ENCODE measurements around the gene TUFT1. TPM values are rescaled to one million over a fixed set of nuclear protein-coding genes. Genes with fewer than 3 reads are reported as not detected.

TUFT1 gene
- total RNA-seq, 1 donor: 16.3 TPM

- no peak overlapping the region for H3K27ac ChIP-seq (ENCODE audit: low read depth, low read length)
- DNase-seq (ENCODE audit: insufficient read length, low spot score, missing footprints): no peak
- H3K79me2 ChIP-seq (ENCODE audit: insufficient read depth, low read length): no peaks in the 10 kb centered on the region
- no peak for TF ChIP-seq CTCF (IDR thresholded peaks at IDR 0.05; ENCODE audit: extremely low read depth, low read depth, low read length)
- H3K4me3 ChIP-seq (ENCODE audit: insufficient read depth, low read length): no peak overlapping the region
- H3K36me3 ChIP-seq (ENCODE audit: insufficient read depth, low read length): no peaks in the 10 kb centered on the region
- peaks cover 7% of the 10 kb centered on the region for H3K4me1 ChIP-seq (ENCODE audit: insufficient read depth, low read length)
- no peak overlapping the region for H3K4me2 ChIP-seq (ENCODE audit: insufficient read depth, low read length)
- no peak overlapping the region for H2AFZ ChIP-seq (ENCODE audit: low read length)
- no peaks in the 10 kb centered on the region for H3K9me3 ChIP-seq (ENCODE audit: low read depth, low read length)
- H3K27me3 ChIP-seq (ENCODE audit: insufficient read depth, low read length): no peaks in the 10 kb centered on the region
- H4K20me1 ChIP-seq (ENCODE audit: insufficient read depth, low read length): no peaks in the 10 kb centered on the region
Measured at GRCh38 chr1:151530461-151530860, 9.6 kb upstream of the TUFT1 start.

GRCh38 chr1:151533870-151534269, 6.2 kb upstream of the TUFT1 start:
- H3K4me2 ChIP-seq (ENCODE audit: insufficient read depth, low read length): no peak overlapping the region

DNA sequence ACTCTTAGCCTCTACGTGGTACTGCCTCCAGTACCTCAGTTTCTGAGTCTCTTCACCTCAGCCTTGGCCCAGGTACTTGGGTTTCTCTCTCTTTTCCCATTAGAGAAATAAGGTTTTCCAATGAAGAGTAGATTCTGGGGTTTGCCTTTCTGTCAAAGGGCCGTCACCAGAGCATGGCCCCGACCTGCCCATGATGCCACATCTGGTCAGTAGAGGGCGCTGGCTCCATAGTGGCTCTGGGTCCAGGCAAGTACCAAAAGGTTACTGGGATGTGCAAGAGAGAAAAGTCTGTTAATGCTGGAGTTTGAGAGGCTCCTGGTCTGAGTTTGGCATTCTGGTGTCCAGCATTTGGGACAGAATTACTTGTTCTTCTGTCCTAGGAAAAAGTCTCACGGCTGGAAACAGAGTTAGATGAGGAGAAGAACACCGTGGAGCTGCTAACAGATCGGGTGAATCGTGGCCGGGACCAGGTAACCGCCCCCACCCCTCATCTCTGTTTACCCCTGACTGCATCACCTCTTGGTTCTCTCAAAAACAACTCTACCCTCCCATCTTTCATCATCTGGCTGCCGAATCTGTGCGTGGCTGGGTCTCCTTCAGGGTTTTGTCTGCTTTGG, 5.3 kb upstream of the TUFT1 start:
- no peaks in the 10 kb centered on the region for H3K79me2 ChIP-seq (ENCODE audit: insufficient read depth, low read length)
- H3K4me1 ChIP-seq (ENCODE audit: insufficient read depth, low read length): peaks cover 38% of the 10 kb centered on the region
- peak; percentile 87 for DNase-seq (ENCODE audit: insufficient read length, low spot score, missing footprints)
- peak; percentile 98 for TF ChIP-seq CTCF (IDR thresholded peaks at IDR 0.05; ENCODE audit: extremely low read depth, low read depth, low read length)
- no peaks in the 10 kb centered on the region for H3K36me3 ChIP-seq (ENCODE audit: insufficient read depth, low read length)
- no peaks in the 10 kb centered on the region for H4K20me1 ChIP-seq (ENCODE audit: insufficient read depth, low read length)
- no peak overlapping the region for H3K27ac ChIP-seq (ENCODE audit: low read depth, low read length)
- H3K4me3 ChIP-seq (ENCODE audit: insufficient read depth, low read length): no peak overlapping the region
- H3K9me3 ChIP-seq (ENCODE audit: low read depth, low read length): no peaks in the 10 kb centered on the region
- H3K27me3 ChIP-seq (ENCODE audit: insufficient read depth, low read length): no peaks in the 10 kb centered on the region
- no peak overlapping the region for H3K4me2 ChIP-seq (ENCODE audit: insufficient read depth, low read length)
- H2AFZ ChIP-seq (ENCODE audit: low read length): peak overlapping the region; percentile 35

More at GRCh38 chr1:151533870-151534269, 6.2 kb upstream of the TUFT1 start:
- Histone ChIP-seq H3K4me3 (ENCODE audit: insufficient read depth, low read length) (no peak overlapping the region), H3K79me2 (ENCODE audit: insufficient read depth, low read length) (no peaks in the 10 kb centered on the region), H3K4me1 (ENCODE audit: insufficient read depth, low read length) (peaks cover 31% of the 10 kb centered on the region), H3K9me3 (ENCODE audit: low read depth, low read length) (no peaks in the 10 kb centered on the region), H3K27me3 (ENCODE audit: insufficient read depth, low read length) (no peaks in the 10 kb centered on the region), H3K27ac (ENCODE audit: low read depth, low read length) (no peak overlapping the region), H4K20me1 (ENCODE audit: insufficient read depth, low read length) (no peaks in the 10 kb centered on the region), H3K36me3 (ENCODE audit: insufficient read depth, low read length) (no peaks in the 10 kb centered on the region), H2AFZ (ENCODE audit: low read length) (no peak overlapping the region)
- TF ChIP-seq CTCF (IDR thresholded peaks at IDR 0.05; ENCODE audit: extremely low read depth, low read depth, low read length): no peak
- no peak for DNase-seq (ENCODE audit: insufficient read length, low spot score, missing footprints)

DNA sequence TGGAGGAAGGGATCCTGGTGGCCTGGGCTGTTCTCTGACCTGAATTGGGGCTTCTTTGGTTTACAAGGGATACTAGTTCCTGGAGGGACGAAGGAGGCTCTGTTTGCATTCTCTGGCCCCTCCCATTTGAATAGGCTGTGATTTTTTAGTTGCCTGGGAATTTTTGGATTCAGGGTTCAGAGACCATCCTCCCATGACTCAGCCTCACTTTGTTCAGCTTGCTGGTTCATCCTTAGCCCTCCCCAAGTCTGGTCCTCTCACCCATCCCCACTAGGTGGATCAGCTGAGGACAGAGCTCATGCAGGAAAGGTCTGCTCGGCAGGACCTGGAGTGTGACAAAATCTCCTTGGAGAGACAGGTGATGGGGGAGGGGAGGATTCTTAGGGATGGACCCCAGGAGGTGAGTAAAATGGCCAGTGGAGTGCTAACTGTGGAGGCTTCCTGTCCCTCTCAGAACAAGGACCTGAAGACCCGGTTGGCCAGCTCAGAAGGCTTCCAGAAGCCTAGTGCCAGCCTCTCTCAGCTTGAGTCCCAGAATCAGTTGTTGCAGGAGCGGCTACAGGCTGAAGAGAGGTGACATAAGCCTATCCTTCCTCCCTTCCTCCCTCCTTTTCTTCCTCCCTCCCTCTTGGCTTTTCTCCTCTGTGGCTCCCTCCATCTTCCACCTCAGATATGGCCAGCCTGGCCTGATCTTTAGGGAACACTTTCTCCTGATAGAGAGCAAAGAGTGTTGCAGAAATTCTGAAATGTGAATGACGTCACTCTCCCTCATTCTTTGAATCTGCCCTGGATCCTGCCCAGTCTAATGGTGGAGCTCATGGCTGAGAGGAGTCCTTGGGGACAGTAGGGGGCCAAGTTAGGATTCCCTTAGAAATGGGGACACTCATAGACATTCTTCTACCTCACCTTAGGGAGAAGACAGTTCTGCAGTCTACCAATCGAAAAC, 4.5 kb upstream of the TUFT1 start:
- Histone ChIP-seq H4K20me1 (ENCODE audit: insufficient read depth, low read length) (no peaks in the 10 kb centered on the region), H3K79me2 (ENCODE audit: insufficient read depth, low read length) (peaks cover 2% of the 10 kb centered on the region), H3K27ac (ENCODE audit: low read depth, low read length) (no peak overlapping the region), H3K4me3 (ENCODE audit: insufficient read depth, low read length) (no peak overlapping the region), H2AFZ (ENCODE audit: low read length) (peak overlapping the region; percentile 28), H3K4me1 (ENCODE audit: insufficient read depth, low read length) (peaks cover 40% of the 10 kb centered on the region), H3K27me3 (ENCODE audit: insufficient read depth, low read length) (no peaks in the 10 kb centered on the region), H3K36me3 (ENCODE audit: insufficient read depth, low read length) (no peaks in the 10 kb centered on the region), H3K9me3 (ENCODE audit: low read depth, low read length) (no peaks in the 10 kb centered on the region), H3K4me2 (ENCODE audit: insufficient read depth, low read length) (no peak overlapping the region)
- peak; percentile 90 for DNase-seq (ENCODE audit: insufficient read length, low spot score, missing footprints)
- no peak for TF ChIP-seq CTCF (IDR thresholded peaks at IDR 0.05; ENCODE audit: extremely low read depth, low read depth, low read length)
